Right lobe of liver (tissue), 5 donors: ENCODE measurements around the gene TEDC2. TPM values are rescaled to one million over a fixed set of nuclear protein-coding genes. Genes with fewer than 3 reads are reported as not detected.

Experiments used
- microRNA-seq, 2 donors: library from miRNA; unstranded; fragments of <30 nt; microRNA quantifications; one replicate each; pipeline ENCODE4, GENCODE V29; 2019 to 2020
- small RNA-seq, 2 experiments: library from RNA; depleted of rRNA; stranded (forward); fragments of <200 nt; gene quantifications; one replicate each; pipeline ENCODE3, GENCODE V24; 2016
- total RNA-seq, 6 experiments: library from RNA; depleted of rRNA in 2 of 6; stranded (reverse); fragments of >200 nt in 2 of 6; fragmentation: NEBNext Ultra II Directional in 3 of 6; extraction: Animal tissue kit (Norgen Biotek cat#: 25700) in 3 of 6; gene quantifications; one replicate each; pipeline versions ENCODE4 v1.1.0 to v1.2.4, GENCODE V29; 2016 to 2023
- donor health status: DM: no; HTN: no; CAD: no.
- donor health status: DM: no; HTN: no; CAD: no.
- donor health status: DM: no; HTN: yes; CAD: no.
- donor health status: DM: no; HTN: yes; CAD: no.

TEDC2 gene
- total RNA-seq, 6 experiments from 2014 or later = 0.35 to 2.8 (median 0.87) TPM

Small RNAs within 50 kb of the gene (microRNA-seq; reads per million reads assigned to microRNA genes)
- gene MIR6767 (0 reads per million in 2 donors), gene MIR6768 (0 reads per million in 2 donors)

Small RNAs within 50 kb of the gene (small RNA-seq; reads per million reads assigned to genes)
- gene MIR6768 = 0 reads per million in 2 experiments

Other genes starting within 250 kb of the TEDC2 start
- 1 to 10 TPM in 4 of 6 experiments, under 1 TPM in 2; 0.74 to 3.7 (median 2.0) TPM for gene BRICD5, start 249.2 kb upstream of the TEDC2 start, total RNA-seq
- gene PGP, start 245.3 kb upstream of the TEDC2 start, total RNA-seq = 10 to 100 TPM in 1 of 6 experiments, 1 to 10 TPM in 5; 3.8 to 14.2 (median 6.9) TPM
- 10 to 100 TPM in 4 of 6 experiments, 1 to 10 TPM in 2; 8.9 to 11.3 (median 10.4) TPM for gene E4F1, start 236.5 kb upstream of the TEDC2 start, total RNA-seq
- 1 to 10 TPM in 1 of 6 experiments, under 1 TPM in 4, not detected in 1; 0.31 to 1.1 (median 0.40) TPM for gene DNASE1L2, start 223.7 kb upstream of the TEDC2 start, total RNA-seq
- 100 to 1,000 TPM in 2 of 6 experiments, 10 to 100 TPM in 4; 68.1 to 150 (median 85.5) TPM for gene ECI1, start 208.5 kb upstream of the TEDC2 start, total RNA-seq
- gene RNPS1, start 192.0 kb upstream of the TEDC2 start, total RNA-seq = 10 to 100 TPM; 29.0 to 61.9 (median 38.9) TPM
- gene ABCA3, start 119.4 kb upstream of the TEDC2 start, total RNA-seq = 1 to 10 TPM; 1.2 to 2.9 (median 2.1) TPM
- 1 to 10 TPM; 1.3 to 2.7 (median 1.7) TPM for gene CCNF, start 30.7 kb upstream of the TEDC2 start, total RNA-seq
- gene NTN3, start 11.2 kb downstream of the TEDC2 start, total RNA-seq = 1 to 10 TPM in 4 of 6 experiments, under 1 TPM in 2; 0.39 to 2.1 (median 1.2) TPM
- 10 to 100 TPM; 14.9 to 22.7 (median 17.5) TPM for gene TBC1D24, start 15.0 kb downstream of the TEDC2 start, total RNA-seq
- gene ATP6V0C, start 53.8 kb downstream of the TEDC2 start, total RNA-seq = 100 to 1,000 TPM in 1 of 6 experiments, 10 to 100 TPM in 5; 71.5 to 100 (median 79.4) TPM
- gene AMDHD2, start 60.3 kb downstream of the TEDC2 start, total RNA-seq = 10 to 100 TPM; 12.3 to 24.9 (median 21.4) TPM
- gene CEMP1, start 71.3 kb downstream of the TEDC2 start, total RNA-seq = under 1 TPM in 2 of 6 experiments, not detected in 4; 0.22 to 0.29 TPM
- 10 to 100 TPM; 20.7 to 28.3 (median 24.5) TPM for gene PDPK1, start 77.9 kb downstream of the TEDC2 start, total RNA-seq
- 10 to 100 TPM in 4 of 6 experiments, 1 to 10 TPM in 2; 7.3 to 22.8 (median 11.1) TPM for gene KCTD5, start 222.4 kb downstream of the TEDC2 start, total RNA-seq